ENCODE data around the gene ANKRD36B.
"Not testable (repeated sequence)": the region's sequence is repeated elsewhere in the genome, so short reads cannot be mapped to it uniquely, and the experiment has no call there.

ANKRD36B gene

GRCh38 chr2:97549058-97549457, 40.6 kb downstream of the ANKRD36B start:
- not testable (repeated sequence) for DNase-seq (ENCODE audit: low read depth in 2 of 2)

- DNase-seq (ENCODE audit: low read depth in 2 of 2) = not testable (repeated sequence)
Measured at GRCh38 chr2:97548536-97548935, 41.1 kb downstream of the ANKRD36B start.

- no peak for DNase-seq (ENCODE audit: low read depth in 2 of 2)
Measured at GRCh38 chr2:97546711-97547110, 43.0 kb downstream of the ANKRD36B start.

- DNase-seq (ENCODE audit: low read depth in 2 of 2) = not testable (repeated sequence)
Measured at GRCh38 chr2:97544911-97545310, 44.8 kb downstream of the ANKRD36B start.

GRCh38 chr2:97525904-97526303, 63.8 kb downstream of the ANKRD36B start:
- DNase-seq (ENCODE audit: low read depth in 2 of 2) = not testable (repeated sequence)

GRCh38 chr2:97523816-97524215, 65.9 kb downstream of the ANKRD36B start:
- not testable (repeated sequence) for DNase-seq (ENCODE audit: low read depth in 2 of 2)

GRCh38 chr2:97522916-97523555, 66.6 kb downstream of the ANKRD36B start:
- DNase-seq (ENCODE audit: low read depth in 2 of 2) = not testable (repeated sequence)

- DNase-seq (ENCODE audit: low read depth in 2 of 2) = not testable (repeated sequence)
Measured at GRCh38 chr2:97495651-97496050, 94.0 kb downstream of the ANKRD36B start.

GRCh38 chr2:97490141-97490540, 99.5 kb downstream of the ANKRD36B start:
- DNase-seq (ENCODE audit: low read depth in 2 of 2) = not testable (repeated sequence)

Data from activated CD8-positive, alpha-beta memory T cell treated with anti-CD3 and anti-CD28 coated beads for 4 hours (primary cell).